ENCODE results near the gene SFXN5. TPM values are rescaled to one million over a fixed set of nuclear protein-coding genes. Genes with fewer than 3 reads are reported as not detected.

Gene SFXN5
- total and polyA plus RNA-seq, 2 donors (not counting 3 experiments of a cell fraction or from before 2014, with no cell fraction given), result 18.7 to 28.6 TPM

- intact Hi-C loops (cut with micrococcal nuclease) (no loop called here), dilution Hi-C loops (cut with MboI; ENCODE audit: extremely low pct_ligation_motif_present, low sequenced_read_pairs) (no loop called here)
- H3K4me1 ChIP-seq (ENCODE audit: control insufficient read depth, extremely low read depth, insufficient read depth, low read length), result peaks cover 10% of the 10 kb centered on the region
- H3K27ac ChIP-seq (ENCODE audit: insufficient read depth, low read depth, low read length), result no peak overlapping the region
- CTCF ChIA-PET, result interaction anchor here (1.2 to 2.4 kb wide), 4 partner anchors 10 to 28 kb away, joined by 3 to 6 read pairs (median 4); partner anchors contain the start of gene SPR
- no TSS peak for BruUV-seq (replicated peaks)
- H3K4me2 ChIP-seq (ENCODE audit: insufficient read depth, low read length), result no peak overlapping the region
- no peaks in the 10 kb centered on the region for H3K9me1 ChIP-seq (replicated peaks; ENCODE audit: control insufficient read depth, extremely low read depth, insufficient read depth, low read length)
- H3K79me2 ChIP-seq (ENCODE audit: control insufficient read depth, insufficient read depth, low read length), result no peaks in the 10 kb centered on the region
- TF ChIP-seq, protein P1, sequence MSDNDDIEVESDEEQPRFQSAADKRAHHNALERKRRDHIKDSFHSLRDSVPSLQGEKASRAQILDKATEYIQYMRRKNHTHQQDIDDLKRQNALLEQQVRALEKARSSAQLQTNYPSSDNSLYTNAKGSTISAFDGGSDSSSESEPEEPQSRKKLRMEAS (IDR thresholded peaks at IDR 0.05; ENCODE audit: insufficient read depth, insufficient read length), result no peak
- no peak for TF ChIP-seq JUN (IDR thresholded peaks at IDR 0.05; ENCODE audit: borderline replicate concordance, insufficient read depth, insufficient read length, low read depth)
- TF ChIP-seq CTCF (IDR thresholded peaks at IDR 0.05; ENCODE audit: extremely low read depth in 1 of 2, insufficient read depth in 1 of 2, low read depth in 1 of 2, low read length in 2 of 2), result no peak
- TF ChIP-seq POLR2AphosphoS5 (IDR thresholded peaks at IDR 0.05; ENCODE audit: insufficient read depth, low read depth, low read length), result no peak
- no peak for TF ChIP-seq GATA2 (IDR thresholded peaks at IDR 0.05; ENCODE audit: insufficient read depth, insufficient read length, low read depth, low read length)
- TF ChIP-seq POLR2A (IDR thresholded peaks at IDR 0.05; ENCODE audit: low read depth, low read length), result no peak
- TF ChIP-seq FOS (IDR thresholded peaks at IDR 0.05; ENCODE audit: borderline replicate concordance, insufficient read depth, low read length), result no peak
- no peak for TF ChIP-seq MYC (IDR thresholded peaks at IDR 0.05; ENCODE audit: low read depth, low read length)
- no peak for TF ChIP-seq EZH2 (IDR thresholded peaks at IDR 0.05; ENCODE audit: borderline replicate concordance, low read depth, low read length, severe bottlenecking)
- H3K9ac ChIP-seq (replicated peaks; ENCODE audit: extremely low read depth, insufficient read depth, low read length), result no peak overlapping the region
- FAIRE-seq, result no peak
- peaks cover 76 to 98% of the 10 kb centered on the region in 2 experiments for H3K27me3 ChIP-seq (ENCODE audit: control insufficient read depth in 2 of 2, insufficient read depth in 2 of 2, low read length in 2 of 2)
- H3K9me3 ChIP-seq (replicated peaks; ENCODE audit: control insufficient read depth, insufficient read depth, low read length), result no peaks in the 10 kb centered on the region
- DNase-seq (ENCODE audit: low read depth, low spot score), result no peak
- no peak overlapping the region for H2AFZ ChIP-seq (ENCODE audit: low read depth, low read length)
- H3K4me3 ChIP-seq (replicated peaks in 1 of 3; ENCODE audit: insufficient read depth in 1 of 3, low read depth in 1 of 3, low read length in 3 of 3), result no peak overlapping the region
- H3K36me3 ChIP-seq (ENCODE audit: control insufficient read depth in 2 of 2, extremely low read depth in 1 of 2, insufficient read depth in 2 of 2, low read length in 2 of 2), result no peaks in the 10 kb centered on the region
- H4K20me1 ChIP-seq (replicated peaks; ENCODE audit: control insufficient read depth, extremely low read depth, insufficient read depth, low read length), result no peaks in the 10 kb centered on the region
- POLR2A ChIA-PET, result no interaction called here
Measured at GRCh38 chr2:72915320-72915906, 156.1 kb downstream of the SFXN5 start.
